Astrocyte (in vitro differentiated cells and primary cell): ENCODE measurements around the gene ZFP36L2. TPM values are rescaled to one million over a fixed set of nuclear protein-coding genes. Genes with fewer than 3 reads are reported as not detected.

Experiments
- DNase-seq: peaks from one replicate; pipeline ENCODE4 v3.0.0-alpha.2; 2010; ENCODE audit warnings: low read depth
- FAIRE-seq: peaks from 2 replicates; lab custom pipeline; 2011; peaks lifted over from hg19 to GRCh38; lab: Jason Lieb, UNC
- H2AFZ ChIP-seq: 2 replicates; pipeline ENCODE4 v1.6.0; 2012; ENCODE audit warnings: low read depth, low read length, inconsistent platforms
- H3K27ac ChIP-seq: 2 replicates; pipeline ENCODE4 v1.5.1; 2011; ENCODE audit warnings: low read depth, low read length, inconsistent platforms
- H3K27me3 ChIP-seq: 2 replicates; pipeline ENCODE4 v1.6.0; 2011; ENCODE audit warnings: low read length, inconsistent platforms; ENCODE audit not compliant: insufficient read depth
- H3K36me3 ChIP-seq: 2 replicates; pipeline ENCODE4 v1.5.1; 2011; ENCODE audit warnings: low read length, inconsistent platforms; ENCODE audit not compliant: insufficient read depth
- H3K4me1 ChIP-seq: 2 replicates; pipeline ENCODE4 v1.5.1; 2011; ENCODE audit warnings: low read length, inconsistent platforms; ENCODE audit not compliant: insufficient read depth
- H3K4me2 ChIP-seq: 2 replicates; pipeline ENCODE4 v1.6.0; 2012; ENCODE audit warnings: low read length, inconsistent platforms
- H3K4me3 ChIP-seq: 2 replicates; pipeline ENCODE4 v1.5.1; 2011; ENCODE audit warnings: low read depth, mild to moderate bottlenecking, low read length, inconsistent platforms; ENCODE audit not compliant: insufficient read depth
- H3K79me2 ChIP-seq: 2 replicates; pipeline ENCODE4 v1.6.0; 2012; ENCODE audit warnings: mild to moderate bottlenecking, low read length, inconsistent platforms; ENCODE audit not compliant: insufficient read depth
- H3K9ac ChIP-seq: 2 replicates; pipeline ENCODE4 v1.6.0; 2012; ENCODE audit warnings: mild to moderate bottlenecking, low read length, inconsistent platforms
- H3K9me3 ChIP-seq: 2 replicates; pipeline ENCODE4 v1.5.1; 2012; ENCODE audit warnings: low read depth, mild to moderate bottlenecking, low read length, inconsistent platforms; ENCODE audit not compliant: insufficient read depth
- H4K20me1 ChIP-seq: 2 replicates; pipeline ENCODE4 v1.6.0; 2012; ENCODE audit warnings: low read length, inconsistent platforms; ENCODE audit not compliant: insufficient read depth
- H3K27ac Mint-ChIP-seq: one replicate; pipeline ENCODE4 v1.8.0; 2021; ENCODE audit warnings: mild to moderate bottlenecking, mixed read lengths; ENCODE audit not compliant: unreplicated experiment
- H3K27me3 Mint-ChIP-seq: one replicate; pipeline ENCODE4 v1.8.0; 2021; ENCODE audit warnings: low read depth, mixed read lengths; ENCODE audit not compliant: unreplicated experiment
- H3K36me3 Mint-ChIP-seq: one replicate; pipeline ENCODE4 v1.8.0; 2021; ENCODE audit warnings: low read depth, mixed read lengths; ENCODE audit not compliant: unreplicated experiment
- H3K4me1 Mint-ChIP-seq: one replicate; pipeline ENCODE4 v1.8.0; 2021; ENCODE audit warnings: low read depth, mixed read lengths; ENCODE audit not compliant: unreplicated experiment
- H3K4me3 Mint-ChIP-seq: one replicate; pipeline ENCODE4 v1.8.0; 2021; ENCODE audit warnings: mild to moderate bottlenecking, moderate library complexity, mixed read lengths; ENCODE audit not compliant: unreplicated experiment
- H3K9me3 Mint-ChIP-seq: one replicate; pipeline ENCODE4 v1.8.0; 2021; ENCODE audit warnings: mild to moderate bottlenecking, mixed read lengths; ENCODE audit not compliant: unreplicated experiment
- CTCF ChIP-seq: IDR thresholded peaks from 2 replicates; pipeline ENCODE4 v1.5.1; 2011; ENCODE audit warnings: low read depth, mild to moderate bottlenecking, inconsistent platforms, low read length, moderate library complexity; ENCODE audit not compliant: insufficient read depth
- EZH2 ChIP-seq: IDR thresholded peaks from 2 replicates; pipeline ENCODE4 v1.6.1; 2012; ENCODE audit warnings: mild to moderate bottlenecking, low read length, inconsistent platforms; ENCODE audit not compliant: insufficient read depth
- total RNA-seq: library from RNA; stranded (reverse); gene quantifications from 2 replicates; pipeline ENCODE4 v1.2.1, GENCODE V29; 2021

Gene ZFP36L2
- total RNA-seq, 1 donor from 2014 or later, result 49.5 TPM

- no peaks in the 10 kb centered on the region for H3K27me3 ChIP-seq
- peaks cover 21% of the 10 kb centered on the region for H3K4me1 Mint-ChIP-seq
- no peaks in the 10 kb centered on the region for H4K20me1 ChIP-seq
- H3K4me3 Mint-ChIP-seq, result no peak overlapping the region
- no peak overlapping the region for H3K27ac ChIP-seq
- H3K9me3 Mint-ChIP-seq, result peaks cover 1% of the 10 kb centered on the region
- H2AFZ ChIP-seq, result no peak overlapping the region
- H3K36me3 Mint-ChIP-seq, result no peaks in the 10 kb centered on the region
- no peak overlapping the region for H3K27ac Mint-ChIP-seq
- peaks cover 6% of the 10 kb centered on the region for H3K27me3 Mint-ChIP-seq
- H3K36me3 ChIP-seq, result no peaks in the 10 kb centered on the region
- H3K4me3 ChIP-seq, result no peak overlapping the region
- no peak for DNase-seq
- TF ChIP-seq CTCF (no peak), EZH2 (no peak)
- no peak for FAIRE-seq
- no peak overlapping the region for H3K4me2 ChIP-seq
- peaks cover 6% of the 10 kb centered on the region for H3K4me1 ChIP-seq
- H3K9me3 ChIP-seq, result no peaks in the 10 kb centered on the region
- H3K9ac ChIP-seq, result no peak overlapping the region
- no peaks in the 10 kb centered on the region for H3K79me2 ChIP-seq
Observed at GRCh38 chr2:43197588-43197896, 28.9 kb downstream of the ZFP36L2 start.

- Histone ChIP-seq H3K4me1 (peaks cover 6% of the 10 kb centered on the region), H3K79me2 (no peaks in the 10 kb centered on the region), H3K9me3 (no peaks in the 10 kb centered on the region), H3K27me3 (no peaks in the 10 kb centered on the region), H3K36me3 (no peaks in the 10 kb centered on the region), H3K4me3 (no peak overlapping the region), H4K20me1 (no peaks in the 10 kb centered on the region), H2AFZ (no peak overlapping the region), H3K4me2 (no peak overlapping the region), H3K9ac (no peak overlapping the region), H3K27ac (no peak overlapping the region)
- Mint-ChIP-seq H3K27ac (peak overlapping the region; percentile 20), H3K4me3 (no peak overlapping the region), H3K4me1 (peaks cover 21% of the 10 kb centered on the region), H3K36me3 (no peaks in the 10 kb centered on the region), H3K27me3 (peaks cover 6% of the 10 kb centered on the region), H3K9me3 (peaks cover 1% of the 10 kb centered on the region)
- TF ChIP-seq EZH2 (no peak), CTCF (no peak)
- FAIRE-seq, result no peak
- DNase-seq, result no peak
Observed at GRCh38 chr2:43196768-43197587, 29.4 kb downstream of the ZFP36L2 start.
